Activated CD8-positive, alpha-beta T cell treated with anti-CD3 and anti-CD28 coated beads, Interleukin-2, amount 10 ng/mL, durations not matched to agents 7 days and 5 days (primary cell): Measurements from ENCODE around the gene BYSL. TPM values are rescaled to one million over a fixed set of nuclear protein-coding genes. Genes with fewer than 3 reads are reported as not detected.

ENCODE experiments used
- ATAC-seq: fragments of 150-1000 bp; cut with Tn5 transposase; one replicate; pipeline ENCODE4 v1.10.0; 2021; ENCODE audit warnings: moderate library complexity
- CTCF ChIA-PET: fragments of 350-600 bp; sonication (Branson Sonifier 250); formaldehyde crosslinking; loops from one replicate; lab custom pipeline; 2021; ENCODE audit warnings: antibody characterized with exemption; lab: Charles Lee
- POLR2A ChIA-PET: fragments of 350-600 bp; sonication (Branson Sonifier 250); formaldehyde crosslinking; loops from one replicate; lab custom pipeline; 2021; ENCODE audit warnings: antibody characterized with exemption; lab: Charles Lee
- DNase-seq: peaks from one replicate; pipeline ENCODE4 v3.0.0-alpha.2; 2020
- H3K27ac Mint-ChIP-seq: one replicate; pipeline ENCODE4 v1.8.0; 2021; ENCODE audit warnings: mild to moderate bottlenecking, mixed read lengths
- H3K27me3 Mint-ChIP-seq: one replicate; pipeline ENCODE4 v1.8.0; 2021; ENCODE audit warnings: low read depth, mixed read lengths
- H3K36me3 Mint-ChIP-seq: one replicate; pipeline ENCODE4 v1.8.0; 2021; ENCODE audit warnings: low read depth, mixed read lengths
- H3K4me1 Mint-ChIP-seq: one replicate; pipeline ENCODE4 v1.8.0; 2021; ENCODE audit warnings: low read depth, mixed read lengths
- H3K4me3 Mint-ChIP-seq: one replicate; pipeline ENCODE4 v1.8.0; 2021; ENCODE audit warnings: mild to moderate bottlenecking, mixed read lengths
- H3K9me3 Mint-ChIP-seq: one replicate; pipeline ENCODE4 v1.8.0; 2022; ENCODE audit warnings: mixed read lengths; ENCODE audit not compliant: insufficient read depth
- total RNA-seq, 2 experiments: library from RNA; stranded (reverse); gene quantifications; one replicate each; pipeline ENCODE4 v1.2.3, GENCODE V29; 2021

The BYSL gene
- total RNA-seq, 2 experiments from 2014 or later = 39.4 to 43.1 TPM

GRCh38 chr6:41917528-41917927, 3.8 kb upstream of the BYSL start:
- Mint-ChIP-seq H3K36me3 (peaks cover 32% of the 10 kb centered on the region), H3K4me3 (no peak overlapping the region), H3K27ac (no peak overlapping the region), H3K27me3 (no peaks in the 10 kb centered on the region), H3K9me3 (no peaks in the 10 kb centered on the region), H3K4me1 (peaks cover 37% of the 10 kb centered on the region)
- no peak for DNase-seq
- ATAC-seq = no peak
- CTCF ChIA-PET = interaction anchor here (0.9 kb wide), 1 partner anchor 22 kb away, joined by 4 read pairs; no protein-coding TSS in a partner anchor
- POLR2A ChIA-PET = no interaction called here

- Mint-ChIP-seq H3K4me3 (peak overlapping the region; percentile 98), H3K4me1 (peaks cover 53% of the 10 kb centered on the region), H3K27me3 (no peaks in the 10 kb centered on the region), H3K27ac (peak overlapping the region; percentile 98), H3K9me3 (no peaks in the 10 kb centered on the region), H3K36me3 (peaks cover 27% of the 10 kb centered on the region)
- ChIA-PET CTCF (interaction anchor here (0.6 to 6.2 kb wide), 36 partner anchors 9 to 831 kb away, joined by 3 to 232 read pairs (median 6); partner anchors contain the start of genes CCND3, TAF8, TOMM6 and USP49), POLR2A (interaction anchor here (0.9 to 6.5 kb wide), 14 partner anchors 9 to 136 kb away, joined by 3 to 99 read pairs (median 6); partner anchors contain the start of gene TOMM6)
- no peak for DNase-seq
- ATAC-seq = peak; percentile 32
Observed at GRCh38 chr6:41921712-41921998, 356 bp downstream of the BYSL start.

- Mint-ChIP-seq H3K27me3 (no peaks in the 10 kb centered on the region), H3K4me3 (peak overlapping the region; percentile 98), H3K9me3 (no peaks in the 10 kb centered on the region), H3K4me1 (peaks cover 55% of the 10 kb centered on the region), H3K27ac (peak overlapping the region; percentile 98), H3K36me3 (peaks cover 28% of the 10 kb centered on the region)
- no peak for DNase-seq
- ChIA-PET CTCF (interaction anchor here (0.6 to 6.2 kb wide), 12 partner anchors 16 to 188 kb away, joined by 3 to 232 read pairs (median 6); partner anchors contain the start of genes CCND3, TAF8, TOMM6 and USP49), POLR2A (interaction anchor here (0.7 to 6.5 kb wide), 5 partner anchors 9 to 206 kb away, joined by 3 to 99 read pairs (median 9); no protein-coding TSS in a partner anchor)
- ATAC-seq = no peak
Observed at GRCh38 chr6:41922154-41922553, 855 bp downstream of the BYSL start.

- no peak for ATAC-seq
- peaks cover 71% of the 10 kb centered on the region for H3K36me3 Mint-ChIP-seq
- ChIA-PET CTCF (interaction anchor here (0.6 to 19.0 kb wide), 5 partner anchors 9 to 140 kb away, joined by 3 to 451 read pairs (median 4); partner anchors contain the start of genes TAF8 and TOMM6), POLR2A (interaction anchor here (0.5 to 2.7 kb wide), 4 partner anchors 11 to 524 kb away, joined by 3 to 14 read pairs (median 6); partner anchors contain the start of genes CCND3 and TRERF1)
- H3K4me1 Mint-ChIP-seq = peaks cover 45% of the 10 kb centered on the region
- H3K9me3 Mint-ChIP-seq = no peaks in the 10 kb centered on the region
- no peak for DNase-seq
- H3K4me3 Mint-ChIP-seq = no peak overlapping the region
- peak overlapping the region; percentile 47 for H3K27ac Mint-ChIP-seq
- no peaks in the 10 kb centered on the region for H3K27me3 Mint-ChIP-seq
Observed at GRCh38 chr6:41927253-41927652, 6.0 kb downstream of the BYSL start.

- Mint-ChIP-seq H3K27ac (peak overlapping the region; percentile 60), H3K4me3 (no peak overlapping the region), H3K27me3 (no peaks in the 10 kb centered on the region), H3K9me3 (no peaks in the 10 kb centered on the region), H3K4me1 (peaks cover 40% of the 10 kb centered on the region), H3K36me3 (peaks cover 79% of the 10 kb centered on the region)
- ATAC-seq (no peak), DNase-seq (no peak)
- CTCF ChIA-PET = interaction anchor here (1.2 to 19.0 kb wide), 3 partner anchors 9 to 113 kb away, joined by 5 to 451 read pairs (median 27); partner anchors contain the start of genes BYSL, MED20 and TAF8
- POLR2A ChIA-PET = interaction anchor here (1.1 to 1.8 kb wide), 4 partner anchors 9 to 112 kb away, joined by 3 to 8 read pairs (median 6); partner anchors contain the start of genes BYSL, CCND3 and MED20
Observed at GRCh38 chr6:41929924-41930323, 8.6 kb downstream of the BYSL start.

- ATAC-seq = no peak
- DNase-seq = no peak
- POLR2A ChIA-PET = interaction anchor here (13.1 kb wide), 1 partner anchor 112 kb away, joined by 372 read pairs; the partner anchor contains the start of gene TAF8
- Mint-ChIP-seq H3K36me3 (peaks cover 92% of the 10 kb centered on the region), H3K4me1 (peaks cover 51% of the 10 kb centered on the region), H3K4me3 (no peak overlapping the region), H3K9me3 (no peaks in the 10 kb centered on the region), H3K27ac (peak overlapping the region; percentile 80), H3K27me3 (no peaks in the 10 kb centered on the region)
- CTCF ChIA-PET = interaction anchor here (13.0 to 19.0 kb wide), 2 partner anchors 9 to 111 kb away, joined by 193 to 451 read pairs; partner anchors contain the start of genes BYSL, MED20 and TAF8
Observed at GRCh38 chr6:41931792-41932191, 10.5 kb downstream of the BYSL start.

- no peaks in the 10 kb centered on the region for H3K27me3 Mint-ChIP-seq
- H3K4me1 Mint-ChIP-seq = peaks cover 54% of the 10 kb centered on the region
- DNase-seq (no peak), ATAC-seq (no peak)
- ChIA-PET CTCF (interaction anchor here (13.0 to 19.0 kb wide), 2 partner anchors 9 to 111 kb away, joined by 193 to 451 read pairs; partner anchors contain the start of genes BYSL, MED20 and TAF8), POLR2A (interaction anchor here (1.1 to 13.1 kb wide), 3 partner anchors 9 to 145 kb away, joined by 3 to 372 read pairs (median 99); partner anchors contain the start of genes BYSL, MED20 and TAF8)
- peak overlapping the region; percentile 80 for H3K27ac Mint-ChIP-seq
- no peaks in the 10 kb centered on the region for H3K9me3 Mint-ChIP-seq
- peaks cover 92% of the 10 kb centered on the region for H3K36me3 Mint-ChIP-seq
- H3K4me3 Mint-ChIP-seq = no peak overlapping the region
Observed at GRCh38 chr6:41932378-41932777, 11.1 kb downstream of the BYSL start.

- no peaks in the 10 kb centered on the region for H3K27me3 Mint-ChIP-seq
- no peak for ATAC-seq
- no peak for DNase-seq
- H3K27ac Mint-ChIP-seq = peak overlapping the region; percentile 92
- H3K4me3 Mint-ChIP-seq = peak overlapping the region; percentile 99
- ChIA-PET CTCF (interaction anchor here (1.4 to 19.0 kb wide), 4 partner anchors 11 to 148 kb away, joined by 6 to 451 read pairs (median 117); partner anchors contain the start of genes BYSL, MED20, TAF8 and TOMM6), POLR2A (interaction anchor here (0.6 to 13.1 kb wide), 9 partner anchors 11 to 574 kb away, joined by 3 to 372 read pairs (median 5); partner anchors contain the start of genes BYSL, MED20 and TAF8)
- peaks cover 69% of the 10 kb centered on the region for H3K4me1 Mint-ChIP-seq
- no peaks in the 10 kb centered on the region for H3K9me3 Mint-ChIP-seq
- H3K36me3 Mint-ChIP-seq = peaks cover 94% of the 10 kb centered on the region
Observed at GRCh38 chr6:41934278-41935192, 13.2 kb downstream of the BYSL start.

GRCh38 chr6:41935193-41935574, 13.9 kb downstream of the BYSL start:
- CTCF ChIA-PET = interaction anchor here (1.4 to 19.0 kb wide), 6 partner anchors 12 to 148 kb away, joined by 4 to 451 read pairs (median 24); partner anchors contain the start of genes BYSL, MED20, TAF8 and TOMM6
- H3K4me3 Mint-ChIP-seq = peak overlapping the region; percentile 99
- peaks cover 96% of the 10 kb centered on the region for H3K36me3 Mint-ChIP-seq

GRCh38 chr6:41935685-41936072, 14.4 kb downstream of the BYSL start:
- peak; percentile 16 for ATAC-seq
- Mint-ChIP-seq H3K9me3 (no peaks in the 10 kb centered on the region), H3K4me3 (peak overlapping the region; percentile 99), H3K4me1 (peaks cover 67% of the 10 kb centered on the region), H3K27me3 (no peaks in the 10 kb centered on the region), H3K36me3 (peaks cover 96% of the 10 kb centered on the region), H3K27ac (peak overlapping the region; percentile 92)
- POLR2A ChIA-PET = interaction anchor here (0.9 to 13.1 kb wide), 10 partner anchors 12 to 150 kb away, joined by 3 to 372 read pairs (median 4); partner anchors contain the start of genes BYSL, MED20 and TAF8
- no peak for DNase-seq
- CTCF ChIA-PET = interaction anchor here (0.8 to 19.0 kb wide), 17 partner anchors 9 to 149 kb away, joined by 3 to 451 read pairs (median 5); partner anchors contain the start of genes BYSL, MED20, TAF8 and TOMM6

More at GRCh38 chr6:41935193-41935574, 13.9 kb downstream of the BYSL start:
- no peak for ATAC-seq
- Mint-ChIP-seq H3K4me1 (peaks cover 67% of the 10 kb centered on the region), H3K27ac (peak overlapping the region; percentile 92), H3K9me3 (no peaks in the 10 kb centered on the region), H3K27me3 (no peaks in the 10 kb centered on the region)
- no peak for DNase-seq
- POLR2A ChIA-PET = interaction anchor here (1.1 to 13.1 kb wide), 8 partner anchors 12 to 109 kb away, joined by 3 to 372 read pairs (median 6); partner anchors contain the start of genes BYSL, MED20 and TAF8
